Panc1 (cell line): Measurements from ENCODE around the gene BRD9. TPM values are rescaled to one million over a fixed set of nuclear protein-coding genes. Genes with fewer than 3 reads are reported as not detected.

ENCODE experiments used
- ATAC-seq: fragments of 200-7000 bp; cut with Tn5 transposase; 2 replicates; pipeline ENCODE4 v1.9.1; 2020; ENCODE audit warnings: mild to moderate bottlenecking, moderate library complexity
- BruUV-seq: library from RNA; stranded (reverse); fragments of 400-500 nt; replicated peaks from 2 replicates; lab custom pipeline; 2021; lab: Mats Ljungman, UMichigan
- CTCF ChIA-PET: fragments of 300-600 bp; sonication (Branson Sonifier 250); formaldehyde crosslinking; loops from one replicate; lab custom pipeline; 2022; ENCODE audit warnings: antibody characterized with exemption; lab: Charles Lee
- POLR2A ChIA-PET: fragments of 300-600 bp; sonication (Branson Sonifier 250); formaldehyde crosslinking; loops from one replicate; lab custom pipeline; 2022; ENCODE audit warnings: antibody characterized with exemption; lab: Charles Lee
- DNase-seq: peaks from one replicate; pipeline ENCODE4 v3.0.0-alpha.2; 2010; ENCODE audit warnings: low read depth, low spot score
- H3K27ac ChIP-seq: 2 replicates; pipeline ENCODE4 v1.5.1; 2011; ENCODE audit warnings: mild to moderate bottlenecking, low read length, inconsistent platforms
- H3K27me3 ChIP-seq: fragments of 200-500 bp; sonication (Bioruptor generic); 2 replicates; pipeline ENCODE4 v1.6.0; 2014; ENCODE audit warnings: low read length, inconsistent platforms; ENCODE audit not compliant: control insufficient read depth, insufficient read depth
- H3K36me3 ChIP-seq: fragments of 200-500 bp; sonication (Bioruptor generic); 2 replicates; pipeline ENCODE4 v1.5.1; 2014; ENCODE audit warnings: inconsistent platforms, mild to moderate bottlenecking, low read length, moderate library complexity; ENCODE audit not compliant: control insufficient read depth, insufficient read depth
- H3K4me1 ChIP-seq: 2 replicates; pipeline ENCODE4 v1.5.1; 2011; ENCODE audit warnings: inconsistent platforms, mild to moderate bottlenecking, low read length, moderate library complexity; ENCODE audit not compliant: control insufficient read depth, insufficient read depth
- H3K4me3 ChIP-seq, 2 experiments: 2 replicates each; pipeline ENCODE4 v1.5.1; 2011 to 2012; ENCODE audit warnings: low read depth in 2 of 2, low read length in 2 of 2, mild to moderate bottlenecking in 2 of 2, inconsistent platforms in 1 of 2, moderate library complexity in 1 of 2
- H3K9me3 ChIP-seq: fragments of 200-500 bp; sonication (Bioruptor generic); 2 replicates; pipeline ENCODE4 v1.5.1; 2014; ENCODE audit warnings: low read depth, mild to moderate bottlenecking, inconsistent platforms, low read length, moderate library complexity; ENCODE audit not compliant: control insufficient read depth, insufficient read depth
- CTCF ChIP-seq: fragments of 450-650 bp; IDR thresholded peaks from 2 replicates; pipeline ENCODE4 v1.5.1; 2017; ENCODE audit warnings: mild to moderate bottlenecking
- POLR2AphosphoS5 ChIP-seq: IDR thresholded peaks from 2 replicates; pipeline ENCODE4 v1.6.1; 2012; ENCODE audit warnings: mild to moderate bottlenecking, low read depth, low read length, moderate library complexity
- REST ChIP-seq, 2 experiments: IDR thresholded peaks; 2 replicates each; pipeline ENCODE4 v1.6.1; 2011 to 2012; ENCODE audit warnings: low read depth in 2 of 2, control low read depth in 1 of 2, low read length in 1 of 2, mild to moderate bottlenecking in 1 of 2, moderate library complexity in 1 of 2; ENCODE audit not compliant: insufficient read depth in 1 of 2
- SIN3A ChIP-seq: IDR thresholded peaks from 2 replicates; pipeline ENCODE4 v1.6.1; 2012; ENCODE audit warnings: low read depth, mild to moderate bottlenecking, low read length, moderate library complexity, borderline replicate concordance; ENCODE audit not compliant: insufficient read depth
- TCF7L2 ChIP-seq: IDR thresholded peaks from 2 replicates; pipeline ENCODE4 v1.6.1; 2011; ENCODE audit warnings: mild to moderate bottlenecking, low read depth, low read length, inconsistent platforms
- in situ Hi-C: cut with HindIII; loops from 2 replicates; pipeline ENCODE4 v1.10.0; 2016; ENCODE audit warnings: low sequenced_read_pairs, low pct_unique_long_range_greater_than_20kb
- intact Hi-C: fragments of 100-400 bp; cut with micrococcal nuclease; formaldehyde crosslinking; loops from one replicate; pipeline ENCODE4 v1.10.0; 2022; ENCODE audit not compliant: unreplicated experiment
- total RNA-seq: library from RNA; stranded (reverse); gene quantifications from one replicate; pipeline ENCODE4 v1.2.1, GENCODE V29; 2021; ENCODE audit not compliant: unreplicated experiment

Gene BRD9
- total RNA-seq, 1 experiment from 2014 or later: 64.3 TPM

GRCh38 chr5:875931-876330 lies 16.7 kb downstream of the BRD9 start:
- BruUV-seq: no TSS peak
- Histone ChIP-seq H3K4me3 (no peak overlapping the region), H3K27me3 (no peaks in the 10 kb centered on the region), H3K4me1 (no peaks in the 10 kb centered on the region), H3K9me3 (no peaks in the 10 kb centered on the region), H3K36me3 (peaks cover 18% of the 10 kb centered on the region), H3K27ac (no peak overlapping the region)
- no peak for TF ChIP-seq TCF7L2
- TF ChIP-seq SIN3A: no peak
- TF ChIP-seq CTCF: no peak
- TF ChIP-seq REST (IDR thresholded peaks at IDR 0.05; ENCODE audit: insufficient read depth in 1 of 2, low read depth in 2 of 2, low read length in 1 of 2): no peak
- TF ChIP-seq POLR2AphosphoS5: no peak
- DNase-seq: no peak
- in situ Hi-C loops: no loop called here
- intact Hi-C loops: no loop called here
- ATAC-seq: no peak
- POLR2A ChIA-PET: no interaction called here
- CTCF ChIA-PET: no interaction called here

- intact Hi-C loops (no loop called here), in situ Hi-C loops (no loop called here)
- CTCF ChIA-PET: interaction anchor here (0.6 kb wide), 1 partner anchor 1788 kb away, joined by 3 read pairs; no protein-coding TSS in a partner anchor
- no TSS peak for BruUV-seq
- TF ChIP-seq SIN3A (no peak), TCF7L2 (no peak), POLR2AphosphoS5 (no peak), CTCF (no peak), REST (IDR thresholded peaks at IDR 0.05; ENCODE audit: insufficient read depth in 1 of 2, low read depth in 2 of 2, low read length in 1 of 2) (no peak)
- no peak overlapping the region for H3K27ac ChIP-seq
- POLR2A ChIA-PET: no interaction called here
- no peaks in the 10 kb centered on the region for H3K27me3 ChIP-seq
- H3K36me3 ChIP-seq: peaks cover 33% of the 10 kb centered on the region
- DNase-seq (no peak), ATAC-seq (no peak)
- H3K9me3 ChIP-seq: no peaks in the 10 kb centered on the region
- H3K4me3 ChIP-seq: no peak overlapping the region
- no peaks in the 10 kb centered on the region for H3K4me1 ChIP-seq
These were observed 19.3 kb downstream of the BRD9 start for GRCh38 chr5:873328-873727.
